Right atrium auricular region (tissue), 2 donors: ENCODE data around the gene CATSPERZ. TPM values are rescaled to one million over a fixed set of nuclear protein-coding genes. Genes with fewer than 3 reads are reported as not detected.
"Not testable (repeated sequence)": the region's sequence is repeated elsewhere in the genome, so short reads cannot be mapped to it uniquely, and the experiment has no call there.

Source experiments
- DNase-seq: peaks from one replicate; pipeline ENCODE4 v3.0.0-alpha.2; 2019; ENCODE audit warnings: low spot score
- H3K27ac ChIP-seq, 2 donors: fragments of 200-600 bp; sonication (generic); 1 replicate in 1 of 2; 2 replicates in 1 of 2; pipeline ENCODE4 v1.5.1; 2016 to 2019
- H3K27me3 ChIP-seq, 2 donors: fragments of 200-600 bp; sonication (generic); one replicate each; pipeline versions ENCODE4 v1.5.1 to v1.6.0; 2017 to 2019
- H3K36me3 ChIP-seq: fragments of 200-600 bp; sonication (generic); one replicate; pipeline ENCODE4 v1.5.1; 2016
- H3K4me1 ChIP-seq, 2 donors: fragments of 200-600 bp; sonication (generic); one replicate each; pipeline versions ENCODE4 v1.5.1 to v1.6.0; 2017 to 2019
- H3K4me3 ChIP-seq, 2 donors: fragments of 200-600 bp; sonication (generic); 1 replicate in 1 of 2; 2 replicates in 1 of 2; pipeline ENCODE4 v1.5.1; 2017 to 2019; ENCODE audit warnings: mild to moderate bottlenecking in 1 of 2, moderate library complexity in 1 of 2
- H3K9me3 ChIP-seq, 2 donors: fragments of 200-600 bp; sonication (generic); one replicate each; pipeline ENCODE4 v1.5.1; 2019
- total RNA-seq, 2 donors: library from RNA; depleted of rRNA; stranded (reverse); fragments of >200 nt; gene quantifications; one replicate each; pipeline ENCODE4 v1.1.0, GENCODE V29; 2016
- TF ChIP-seq, protein P1 (sequence below), 2 donors: fragments of 200-600 bp; sonication (generic); IDR thresholded peaks; one replicate each; pipeline ENCODE4 v1.5.1; 2019; ENCODE audit warnings: antibody characterized with exemption in 2 of 2

The CATSPERZ gene
- total RNA-seq, 2 donors from 2014 or later: not detected

DNA sequence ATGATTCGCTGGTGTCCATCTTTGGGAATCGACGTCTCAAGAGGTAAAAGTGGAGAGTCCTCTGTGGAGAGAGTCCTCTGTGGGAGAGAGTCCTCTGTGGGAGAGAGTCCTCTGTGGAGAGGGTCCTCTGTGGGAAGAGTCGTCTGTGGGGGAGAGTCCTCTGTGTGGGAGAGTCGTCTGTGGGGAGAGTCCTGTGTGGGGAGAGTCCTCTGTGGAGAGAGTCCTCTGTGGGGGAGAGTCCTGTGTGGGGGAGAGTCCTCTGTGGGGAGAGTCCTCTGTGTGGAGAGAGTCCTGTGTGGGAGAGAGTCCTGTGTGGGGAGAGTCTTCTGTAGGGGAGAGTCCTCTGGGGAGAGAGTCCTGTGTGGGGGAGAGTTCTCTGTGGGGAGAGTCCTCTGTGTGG lies 20.9 kb downstream of the CATSPERZ start:
- Histone ChIP-seq H3K9me3 (no peaks in the 10 kb centered on the region), H3K4me1 (peaks cover 0 to 22% of the 10 kb centered on the region in 2 donors), H3K27ac (no peak overlapping the region), H3K36me3 (peaks cover 17% of the 10 kb centered on the region), H3K27me3 (no peaks in the 10 kb centered on the region), H3K4me3 (no peak overlapping the region)
- DNase-seq: no peak
- TF ChIP-seq, protein P1, sequence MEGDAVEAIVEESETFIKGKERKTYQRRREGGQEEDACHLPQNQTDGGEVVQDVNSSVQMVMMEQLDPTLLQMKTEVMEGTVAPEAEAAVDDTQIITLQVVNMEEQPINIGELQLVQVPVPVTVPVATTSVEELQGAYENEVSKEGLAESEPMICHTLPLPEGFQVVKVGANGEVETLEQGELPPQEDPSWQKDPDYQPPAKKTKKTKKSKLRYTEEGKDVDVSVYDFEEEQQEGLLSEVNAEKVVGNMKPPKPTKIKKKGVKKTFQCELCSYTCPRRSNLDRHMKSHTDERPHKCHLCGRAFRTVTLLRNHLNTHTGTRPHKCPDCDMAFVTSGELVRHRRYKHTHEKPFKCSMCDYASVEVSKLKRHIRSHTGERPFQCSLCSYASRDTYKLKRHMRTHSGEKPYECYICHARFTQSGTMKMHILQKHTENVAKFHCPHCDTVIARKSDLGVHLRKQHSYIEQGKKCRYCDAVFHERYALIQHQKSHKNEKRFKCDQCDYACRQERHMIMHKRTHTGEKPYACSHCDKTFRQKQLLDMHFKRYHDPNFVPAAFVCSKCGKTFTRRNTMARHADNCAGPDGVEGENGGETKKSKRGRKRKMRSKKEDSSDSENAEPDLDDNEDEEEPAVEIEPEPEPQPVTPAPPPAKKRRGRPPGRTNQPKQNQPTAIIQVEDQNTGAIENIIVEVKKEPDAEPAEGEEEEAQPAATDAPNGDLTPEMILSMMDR (IDR thresholded peaks at IDR 0.05): no peak

DNA sequence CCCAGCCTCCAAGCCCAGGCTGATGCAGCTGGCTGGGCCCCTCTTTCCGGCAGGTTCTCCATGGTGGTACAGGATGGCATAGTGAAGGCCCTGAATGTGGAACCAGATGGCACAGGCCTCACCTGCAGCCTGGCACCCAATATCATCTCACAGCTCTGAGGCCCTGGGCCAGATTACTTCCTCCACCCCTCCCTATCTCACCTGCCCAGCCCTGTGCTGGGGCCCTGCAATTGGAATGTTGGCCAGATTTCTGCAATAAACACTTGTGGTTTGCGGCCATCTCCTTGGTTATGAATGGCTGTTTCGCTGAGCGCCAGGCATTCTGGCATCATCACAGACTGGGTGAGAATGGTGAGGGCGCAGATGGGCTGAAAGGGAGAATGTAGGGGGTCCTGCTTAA lies 21.4 kb downstream of the CATSPERZ start:
- TF ChIP-seq, protein P1 (IDR thresholded peaks at IDR 0.05): no peak
- H3K27me3 ChIP-seq: no peaks in the 10 kb centered on the region

DNA sequence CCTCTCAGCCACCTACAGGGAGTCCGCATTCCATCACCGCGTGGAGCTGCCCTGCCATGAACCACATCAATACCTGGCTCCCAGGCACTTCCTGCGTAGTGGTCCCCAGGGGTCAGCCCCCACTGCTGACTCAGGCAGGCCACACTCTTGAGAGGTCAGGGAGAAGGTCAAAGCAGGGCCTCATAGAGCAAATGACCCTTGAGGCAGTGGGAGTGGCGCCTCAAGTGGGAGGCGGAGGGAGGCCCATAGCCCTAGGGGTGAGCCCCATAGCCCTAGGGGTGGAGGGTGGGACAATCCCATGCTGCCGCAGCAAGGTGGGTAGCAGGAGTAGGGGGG lies 22.7 kb downstream of the CATSPERZ start:
- H3K4me3 ChIP-seq: no peak overlapping the region
- no peaks in the 10 kb centered on the region for H3K9me3 ChIP-seq
- H3K4me1 ChIP-seq: peaks cover 0 to 13% of the 10 kb centered on the region in 2 donors
- no peak overlapping the region for H3K27ac ChIP-seq
- no peaks in the 10 kb centered on the region for H3K27me3 ChIP-seq
- no peak for DNase-seq
- TF ChIP-seq, protein P1 (IDR thresholded peaks at IDR 0.05): no peak
- H3K36me3 ChIP-seq: peaks cover 11% of the 10 kb centered on the region

More for the DNA sequence above, 21.4 kb downstream of the CATSPERZ start:
- no peak for DNase-seq
- Histone ChIP-seq H3K36me3 (peaks cover 12% of the 10 kb centered on the region), H3K27ac (no peak overlapping the region), H3K4me3 (no peak overlapping the region), H3K4me1 (peaks cover 0 to 19% of the 10 kb centered on the region in 2 donors), H3K9me3 (no peaks in the 10 kb centered on the region)

DNA sequence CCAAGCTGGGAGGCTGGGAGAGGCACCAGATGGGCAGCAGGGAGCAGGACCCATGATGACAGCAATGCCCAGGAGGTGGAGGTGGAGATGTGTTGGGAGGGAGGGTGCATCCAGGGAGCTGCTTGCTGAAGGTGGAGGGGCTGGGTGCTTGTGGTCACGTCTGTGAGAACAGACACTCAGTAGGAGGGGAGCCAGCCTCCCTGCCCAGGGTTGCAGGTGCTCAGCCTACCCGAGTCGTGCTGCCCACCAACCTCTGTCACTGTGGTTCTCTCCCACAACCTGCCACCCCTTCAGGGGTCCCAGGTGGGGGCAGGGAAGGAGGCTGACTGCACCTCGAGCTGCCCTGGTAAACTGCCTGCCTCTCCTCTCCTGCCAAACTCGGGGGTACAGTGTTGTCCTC lies 23.2 kb downstream of the CATSPERZ start:
- Histone ChIP-seq H3K36me3 (peaks cover 11% of the 10 kb centered on the region), H3K27ac (no peak overlapping the region), H3K4me3 (no peak overlapping the region), H3K4me1 (peaks cover 0 to 13% of the 10 kb centered on the region in 2 donors), H3K9me3 (no peaks in the 10 kb centered on the region), H3K27me3 (no peaks in the 10 kb centered on the region)
- TF ChIP-seq, protein P1 (IDR thresholded peaks at IDR 0.05): no peak
- DNase-seq: no peak

DNA sequence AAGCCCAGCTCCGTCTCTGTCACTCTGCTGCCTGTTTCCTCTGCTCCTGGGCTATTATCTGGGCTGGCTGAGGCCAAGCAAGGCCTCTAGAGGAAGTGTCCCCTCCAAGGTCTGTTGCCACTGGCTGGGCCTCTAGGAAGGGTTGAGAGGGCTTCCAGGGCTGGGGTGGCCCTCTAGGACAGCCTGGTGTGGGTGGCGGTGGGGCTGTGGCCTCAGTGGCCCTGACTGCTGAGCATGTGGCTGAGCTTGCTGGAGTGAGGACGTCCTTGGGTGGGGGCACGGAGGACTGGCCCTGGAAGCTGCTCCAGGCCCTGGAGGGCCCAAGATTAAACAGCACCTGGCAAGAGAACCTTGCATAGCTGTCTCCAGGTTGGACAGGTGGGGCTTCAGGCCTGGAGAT lies 23.8 kb downstream of the CATSPERZ start:
- not testable (repeated sequence) for DNase-seq, H3K4me3 ChIP-seq, H3K9me3 ChIP-seq, H3K4me1 ChIP-seq, H3K27ac ChIP-seq, H3K27me3 ChIP-seq
- peaks cover 11% of the 10 kb centered on the region for H3K36me3 ChIP-seq

DNA sequence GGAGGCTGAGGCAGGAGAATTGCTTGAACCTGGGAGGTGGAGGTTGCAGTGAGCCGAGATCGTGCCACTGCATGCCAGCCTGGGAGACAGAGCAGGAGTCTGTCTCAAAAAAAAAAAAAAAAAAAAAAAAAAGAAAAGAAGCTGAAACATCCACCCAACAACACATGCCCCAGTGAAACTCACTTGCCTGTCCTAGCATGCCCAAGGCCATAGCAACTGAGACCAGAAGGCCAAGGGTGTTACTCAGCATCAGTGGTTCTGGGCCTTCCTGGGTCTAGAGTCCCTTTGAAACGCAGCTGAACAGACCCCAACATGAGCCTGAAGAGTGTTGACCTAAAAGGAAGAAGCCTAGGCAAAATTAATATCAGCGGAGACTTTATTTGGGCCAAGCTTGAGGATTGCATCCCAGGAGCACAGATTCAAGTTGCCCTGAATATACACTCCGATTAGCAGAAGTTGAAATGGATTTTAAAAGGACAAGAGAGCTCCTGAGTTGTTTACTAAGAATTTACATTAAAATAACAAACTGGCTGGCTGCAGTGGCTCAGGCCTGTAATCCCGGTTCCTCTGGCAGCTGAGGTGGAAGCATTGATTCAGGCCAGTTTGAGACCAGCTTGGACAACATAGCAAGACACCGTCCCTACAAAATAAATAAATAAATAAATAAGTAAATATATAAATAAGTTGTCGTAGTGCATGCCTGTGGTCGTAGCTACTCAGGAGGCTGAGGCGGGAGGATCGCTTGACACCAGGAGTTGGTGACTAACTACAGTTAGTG lies 24.7 kb downstream of the CATSPERZ start:
- Histone ChIP-seq H3K36me3 (peaks cover 11% of the 10 kb centered on the region), H3K27me3 (no peaks in the 10 kb centered on the region), H3K4me1 (peaks cover 0 to 11% of the 10 kb centered on the region in 2 donors), H3K9me3 (no peaks in the 10 kb centered on the region), H3K4me3 (no peak overlapping the region), H3K27ac (no peak overlapping the region)
- TF ChIP-seq, protein P1 (IDR thresholded peaks at IDR 0.05): no peak
- no peak for DNase-seq
